ENCODE results near the gene EXT2.

EXT2 gene

DNA sequence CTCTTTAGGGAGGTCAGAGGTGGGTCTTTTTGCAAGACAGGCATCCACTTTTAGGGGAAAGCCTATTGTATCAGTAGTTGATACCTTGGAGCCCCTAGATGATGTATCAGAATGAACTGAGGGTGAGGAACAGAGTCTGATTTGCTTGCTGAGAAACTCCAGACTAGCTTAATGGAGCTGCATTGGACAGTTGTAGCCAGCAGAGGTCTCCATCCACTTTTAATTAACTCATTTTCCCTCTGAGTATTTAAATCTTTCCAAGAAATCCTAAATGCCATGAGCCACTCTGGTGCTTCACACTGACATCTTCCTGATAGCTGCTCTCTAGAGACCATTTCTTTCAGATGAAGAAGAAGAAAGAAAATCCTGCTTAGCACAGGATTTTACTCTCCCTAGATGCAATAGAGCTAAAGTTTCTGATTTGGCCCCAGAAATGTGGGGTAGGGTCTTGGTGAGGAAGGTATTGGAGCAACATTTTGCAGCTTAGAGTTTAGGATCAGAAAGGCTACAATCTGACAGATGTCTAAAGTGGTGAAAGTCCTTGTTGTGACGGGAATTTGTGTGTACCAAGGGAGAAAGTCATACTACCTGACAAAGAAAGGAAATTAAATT is 38.0 kb downstream of the EXT2 start:
- DNase-seq (ENCODE audit: low read depth in 2 of 3, low spot score in 1 of 3), result no peak

DNA sequence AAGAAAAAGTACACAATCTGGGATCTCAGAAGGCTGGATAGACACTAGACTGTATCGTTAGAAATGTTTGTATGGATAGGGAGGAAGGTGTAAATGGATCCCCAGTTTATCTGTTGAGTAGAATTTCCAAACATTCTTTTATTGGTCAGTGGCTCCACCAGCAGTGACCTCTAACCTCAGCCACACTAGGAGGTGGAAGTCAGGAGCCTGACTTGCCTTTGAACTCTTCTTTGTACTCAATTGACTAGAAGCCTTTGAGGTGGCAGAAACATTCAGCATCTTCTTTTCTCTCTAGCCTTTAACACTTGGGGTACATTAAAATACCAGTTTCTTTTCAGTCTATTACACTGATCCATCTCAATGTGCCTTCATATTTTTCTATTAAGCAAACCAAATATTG is 39.1 kb downstream of the EXT2 start:
- no peak for DNase-seq (ENCODE audit: low read depth in 2 of 3, low spot score in 1 of 3)

DNA sequence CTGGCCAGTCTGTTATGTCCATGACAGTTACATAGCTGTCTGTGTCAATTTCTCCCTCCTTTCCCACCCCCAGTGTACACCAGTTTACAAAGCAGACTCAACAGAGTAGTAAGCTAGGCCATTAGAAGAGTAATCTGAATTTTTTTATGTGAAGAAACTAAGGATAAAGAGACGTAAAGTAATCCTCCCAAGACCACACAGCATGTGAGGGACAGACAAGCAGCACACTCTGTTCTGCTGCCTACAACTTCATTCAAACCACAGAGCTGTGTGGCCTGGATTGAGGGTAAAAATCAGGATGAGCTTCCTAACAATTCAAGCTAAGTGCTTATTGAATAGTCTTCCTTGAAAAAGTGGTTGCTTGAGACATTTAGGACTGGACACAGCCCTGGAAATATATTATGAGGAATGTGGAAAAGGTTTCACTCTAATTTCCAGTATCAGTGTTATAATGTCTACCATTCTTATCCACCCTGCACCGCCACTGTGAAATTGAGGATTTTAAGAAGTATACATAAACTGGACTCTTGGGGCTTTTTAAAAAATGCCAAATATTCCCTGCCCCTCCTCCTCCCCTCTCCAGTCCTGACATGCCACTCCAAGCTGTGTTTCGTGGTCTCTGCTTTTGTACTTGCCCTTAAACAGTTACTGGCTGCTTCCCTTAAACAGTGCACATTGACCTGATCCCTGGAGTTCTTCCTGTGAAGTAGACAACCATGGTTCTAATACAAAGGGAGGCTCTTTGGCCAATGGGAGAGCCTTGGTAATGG is 40.9 kb downstream of the EXT2 start:
- DNase-seq (ENCODE audit: low read depth in 2 of 3, low spot score in 1 of 3), result no peak

DNA sequence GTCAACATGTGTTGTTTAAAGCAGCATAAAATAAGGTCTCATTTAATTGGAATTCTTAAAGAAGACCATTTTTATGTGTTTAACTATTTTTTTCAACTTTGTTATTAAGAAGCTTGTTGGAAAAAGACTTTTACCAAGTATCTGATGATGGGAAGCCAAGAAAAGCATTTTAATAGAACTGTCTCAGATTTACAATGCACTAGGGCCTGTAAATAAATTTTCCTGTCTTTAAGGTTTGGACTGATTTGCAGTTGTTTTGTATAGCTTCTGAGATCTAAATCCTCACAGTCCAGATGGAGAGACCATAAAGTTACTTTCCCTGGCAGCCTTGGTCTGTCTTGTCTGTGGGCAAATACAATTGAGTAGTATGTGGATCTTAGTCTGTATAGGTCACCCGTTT is 41.6 kb downstream of the EXT2 start:
- no peak for DNase-seq (ENCODE audit: low read depth in 2 of 3, low spot score in 1 of 3)

DNA sequence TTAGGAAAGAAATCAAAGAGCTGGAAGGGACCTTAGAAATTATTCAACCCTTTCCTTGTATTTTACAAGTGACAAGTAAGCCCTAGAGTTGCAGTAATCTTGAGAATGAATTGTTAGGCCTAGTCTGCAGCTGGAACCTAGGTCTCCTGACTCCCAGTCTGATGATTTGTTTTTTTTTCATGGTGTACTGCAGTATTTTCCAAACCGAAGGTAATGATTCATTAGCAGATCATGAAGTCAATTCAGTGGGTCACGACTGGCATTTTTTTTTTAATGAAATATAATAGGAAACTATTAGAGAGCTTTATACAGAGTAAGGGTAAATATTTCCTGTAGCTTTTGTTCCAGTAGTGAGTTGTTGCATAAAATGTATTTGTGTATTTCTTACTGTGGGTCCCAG is 42.8 kb downstream of the EXT2 start:
- DNase-seq (ENCODE audit: low read depth in 2 of 3, low spot score in 1 of 3), result no peak

DNA sequence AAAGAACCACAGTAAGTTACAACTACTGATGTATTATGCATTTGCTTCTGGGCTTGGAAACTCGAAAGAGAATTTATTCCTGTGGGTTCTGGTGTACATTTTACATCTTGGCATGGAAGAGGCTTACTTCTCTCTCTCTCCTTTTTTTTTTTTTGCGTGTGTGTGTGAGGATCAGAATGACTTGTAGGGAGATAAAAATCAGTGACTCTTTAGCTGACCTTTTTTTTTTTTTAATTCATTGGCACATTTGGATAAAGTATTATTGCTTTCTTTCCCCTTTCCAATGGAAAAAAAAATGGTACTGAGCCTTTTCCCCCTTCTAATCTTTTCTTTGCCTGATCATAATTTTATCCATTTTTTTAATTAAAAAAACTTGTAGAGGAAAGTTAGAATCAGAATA is 43.5 kb downstream of the EXT2 start:
- DNase-seq (ENCODE audit: low read depth in 2 of 3, low spot score in 1 of 3), result no peak

DNA sequence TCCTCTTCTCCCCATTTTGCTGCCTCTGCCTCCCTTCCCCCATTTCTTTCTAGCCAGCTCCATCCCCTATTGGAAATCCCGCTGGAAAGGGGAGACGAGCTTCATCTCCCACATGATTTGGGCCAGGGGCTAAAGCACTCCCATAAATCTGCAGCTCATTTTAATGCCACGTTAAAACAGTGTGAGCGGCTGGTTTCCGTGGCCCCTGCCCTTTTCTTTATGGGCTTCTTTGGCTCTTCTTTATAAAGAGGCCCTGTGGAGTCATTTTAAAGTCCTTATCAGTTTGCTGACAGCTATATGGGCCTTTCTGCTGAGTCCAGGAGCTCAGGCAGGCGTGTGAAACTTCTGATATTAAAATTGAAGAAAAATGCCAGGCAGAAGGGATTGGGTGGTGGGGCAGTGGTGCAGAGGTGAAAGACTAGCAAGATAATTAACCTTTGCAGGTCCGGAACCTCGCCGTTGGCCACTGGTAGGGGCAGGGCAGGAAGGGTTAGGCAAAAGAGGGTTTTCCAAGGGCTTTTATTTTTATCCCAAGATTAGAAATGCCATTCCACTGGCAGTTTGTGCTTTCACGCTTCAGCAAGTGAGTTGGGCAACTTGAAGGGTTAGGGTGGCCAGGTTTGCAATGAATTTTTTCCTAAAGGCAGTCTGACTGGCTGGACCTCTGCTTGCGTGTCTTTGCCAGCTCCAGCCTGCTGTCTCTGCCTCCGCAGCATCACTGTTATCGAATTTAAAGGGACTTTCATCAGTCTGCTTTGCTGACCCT is 44.3 kb downstream of the EXT2 start:
- DNase-seq (ENCODE audit: low read depth in 2 of 3, low spot score in 1 of 3), result no peak

DNA sequence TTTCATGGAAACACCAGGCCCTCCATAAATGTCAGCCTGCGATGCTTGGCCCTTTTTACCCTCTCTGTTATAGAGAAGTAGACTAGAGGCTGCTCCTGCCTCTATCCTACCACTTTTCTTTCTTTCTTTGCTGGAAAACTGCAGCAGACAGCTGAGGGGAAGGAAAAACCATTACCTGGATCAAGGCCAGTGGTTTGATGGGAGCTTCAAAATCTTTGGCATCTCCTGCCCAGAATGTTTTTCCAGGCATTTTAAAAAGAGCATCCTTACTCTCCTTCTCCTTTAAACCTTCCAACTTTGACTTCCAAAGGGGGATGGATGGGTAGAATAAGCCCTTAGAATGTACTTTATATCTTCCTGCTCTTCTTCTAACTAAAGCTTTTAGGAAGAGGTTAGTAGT is 44.9 kb downstream of the EXT2 start:
- DNase-seq (ENCODE audit: low read depth in 2 of 3, low spot score in 1 of 3), result no peak

DNA sequence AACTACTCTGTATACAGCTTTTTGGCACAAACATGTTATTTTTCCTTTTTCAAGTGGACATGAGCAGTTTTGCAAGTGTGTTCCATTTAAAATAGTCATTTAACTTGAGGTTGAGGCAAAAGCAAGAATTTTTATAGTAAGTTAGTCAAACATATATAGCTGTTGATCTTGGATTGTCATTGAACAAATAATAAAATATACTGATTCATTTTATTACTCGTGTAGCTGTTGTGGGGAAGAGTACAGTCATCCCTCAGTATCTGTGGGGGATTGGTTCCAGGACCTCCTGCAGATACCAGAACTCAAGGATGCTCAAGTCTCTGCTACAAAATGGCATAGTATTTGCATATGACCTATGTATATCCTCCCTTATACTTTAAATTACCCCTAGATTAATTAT is 45.3 kb downstream of the EXT2 start:
- no peak for DNase-seq (ENCODE audit: low read depth in 2 of 3, low spot score in 1 of 3)

DNA sequence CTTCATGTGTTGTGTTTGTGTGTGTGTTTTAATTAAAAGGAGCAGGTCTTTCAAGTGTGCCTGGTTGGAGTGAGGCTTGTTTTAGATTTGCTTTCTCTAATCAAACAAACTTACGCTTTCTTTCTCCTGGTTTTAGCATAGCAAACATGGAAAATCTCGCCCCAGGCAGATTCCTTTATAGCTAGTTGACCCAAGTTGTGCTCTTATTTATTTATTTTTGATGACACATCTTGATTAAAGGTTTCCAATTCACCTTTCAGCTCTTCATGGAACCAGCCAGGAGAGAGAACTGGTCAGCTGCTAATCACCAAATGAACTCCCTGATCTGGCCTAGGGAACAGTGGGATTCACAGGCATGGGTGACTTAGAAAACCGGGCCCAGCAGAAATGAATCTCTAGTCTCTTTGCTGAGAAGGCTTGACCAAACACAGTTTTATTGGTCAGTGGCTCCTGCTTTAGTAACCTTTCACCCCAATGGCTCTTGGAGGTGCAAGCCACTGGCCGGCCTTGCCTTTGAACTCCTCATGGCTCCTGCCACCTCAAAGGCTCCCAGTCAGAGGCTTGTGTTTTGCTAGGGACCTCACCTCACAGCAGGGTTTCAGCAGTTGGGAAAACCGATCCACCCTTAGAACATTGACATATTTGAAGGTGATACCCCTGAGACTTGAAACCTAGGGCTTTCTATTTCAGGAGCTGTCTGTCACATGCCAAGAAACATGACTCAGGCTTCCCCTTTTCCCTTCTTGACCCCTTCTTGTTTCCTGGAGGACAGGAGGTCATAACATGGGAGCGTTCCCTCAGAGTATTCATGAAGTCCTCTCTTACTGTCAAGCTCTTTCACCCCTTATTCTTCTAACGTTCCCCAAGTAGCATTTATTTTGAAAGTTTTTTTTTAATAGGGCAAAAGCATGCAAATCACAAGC is 48.8 kb downstream of the EXT2 start:
- no peak for DNase-seq (ENCODE audit: low read depth in 2 of 3, low spot score in 1 of 3)

DNA sequence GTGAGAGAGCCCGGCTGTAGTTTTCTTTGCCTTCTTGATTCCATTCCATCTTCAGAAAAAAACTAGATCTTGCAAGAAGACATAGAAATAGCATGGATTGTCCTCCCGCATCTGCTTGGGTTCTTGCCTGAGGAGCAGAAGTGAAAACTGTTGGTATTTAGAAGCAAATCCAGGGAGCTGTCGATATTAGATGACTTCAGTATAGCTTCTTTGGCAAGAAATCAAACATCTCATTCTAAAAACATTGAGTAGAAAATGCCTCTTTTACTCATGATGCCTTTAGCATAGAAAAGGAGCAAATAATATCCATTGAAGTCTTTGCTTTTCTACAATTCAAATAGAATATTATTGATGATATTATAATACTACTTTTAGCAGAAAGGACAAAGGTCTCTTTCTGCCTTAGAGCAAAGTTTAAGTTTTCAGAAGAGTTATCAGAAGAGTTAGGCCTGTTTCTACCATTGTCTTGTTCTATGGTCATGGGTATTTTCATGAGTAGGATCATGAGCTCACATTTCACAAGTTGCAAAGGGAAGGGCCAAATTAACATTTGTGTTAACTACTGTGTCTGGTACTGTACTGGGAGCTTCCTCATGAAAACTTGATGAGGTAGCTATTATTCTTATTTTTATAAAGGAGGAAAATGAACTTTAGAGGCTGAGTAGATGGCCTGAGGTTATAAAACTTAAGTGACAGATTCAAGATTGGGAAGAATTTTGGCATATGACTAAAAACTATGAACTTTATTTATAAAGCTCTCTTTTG is 49.7 kb downstream of the EXT2 start:
- DNase-seq (ENCODE audit: low read depth in 2 of 3, low spot score in 1 of 3), result no peak

DNA sequence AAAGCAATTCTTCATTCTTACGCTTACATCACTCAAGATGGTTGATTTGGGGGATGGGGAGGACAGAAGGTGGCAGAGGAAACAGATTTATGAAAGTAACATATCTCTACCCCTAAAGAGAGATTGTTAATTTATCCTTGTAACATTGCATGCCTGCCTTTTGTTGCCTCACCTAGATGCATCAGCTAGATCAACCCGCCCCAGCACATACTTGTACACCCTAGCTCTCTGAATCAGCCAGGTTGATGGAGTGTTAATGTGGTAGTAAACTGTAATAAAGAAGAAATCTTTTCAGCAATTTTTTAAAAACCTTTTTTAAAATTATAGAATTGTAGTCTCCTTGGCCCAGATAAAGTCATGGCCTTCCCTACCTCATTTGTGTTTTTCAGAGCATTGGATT is 51.5 kb downstream of the EXT2 start:
- no peak for DNase-seq (ENCODE audit: low read depth in 2 of 3, low spot score in 1 of 3)

DNA sequence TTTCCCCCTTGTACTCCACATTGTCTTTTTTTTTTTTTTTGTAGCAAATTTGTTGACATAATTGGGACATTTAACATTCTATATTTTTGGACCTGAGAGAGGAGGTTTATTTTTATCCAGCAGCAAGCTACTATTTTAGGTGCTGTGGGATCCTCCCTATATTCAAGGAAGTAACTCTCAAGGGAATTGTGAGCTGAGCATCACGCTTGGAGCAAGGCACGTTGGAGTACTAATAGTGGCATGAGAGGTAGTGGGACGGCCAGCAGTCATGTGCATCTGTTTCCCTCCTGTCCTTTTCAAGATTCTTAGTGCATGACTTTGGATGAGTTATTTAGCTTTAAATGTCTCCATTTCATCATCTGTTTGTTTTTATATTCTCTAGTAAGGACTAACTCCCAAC is 52.3 kb downstream of the EXT2 start:
- no peak for DNase-seq (ENCODE audit: low read depth in 2 of 3, low spot score in 1 of 3)

DNA sequence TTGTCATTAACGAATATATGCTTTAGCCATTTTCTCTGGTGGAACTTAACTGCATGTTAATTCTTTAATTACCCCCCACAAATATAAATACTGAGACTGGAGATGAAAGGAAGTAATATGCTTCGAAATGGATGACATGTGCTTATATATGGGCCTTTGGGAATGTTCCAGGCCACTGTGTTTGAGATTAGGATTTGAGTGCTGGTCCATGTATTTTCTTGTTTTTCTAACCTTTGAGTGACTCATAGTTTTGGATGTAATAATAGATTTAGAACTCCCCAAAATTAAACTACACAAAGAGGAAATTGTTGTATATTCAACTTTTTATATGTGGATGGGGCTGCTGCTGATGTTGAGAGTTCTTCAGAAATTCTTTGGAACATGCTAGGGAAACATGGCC is 54.2 kb downstream of the EXT2 start:
- no peak for DNase-seq (ENCODE audit: low read depth in 2 of 3, low spot score in 1 of 3)

DNA sequence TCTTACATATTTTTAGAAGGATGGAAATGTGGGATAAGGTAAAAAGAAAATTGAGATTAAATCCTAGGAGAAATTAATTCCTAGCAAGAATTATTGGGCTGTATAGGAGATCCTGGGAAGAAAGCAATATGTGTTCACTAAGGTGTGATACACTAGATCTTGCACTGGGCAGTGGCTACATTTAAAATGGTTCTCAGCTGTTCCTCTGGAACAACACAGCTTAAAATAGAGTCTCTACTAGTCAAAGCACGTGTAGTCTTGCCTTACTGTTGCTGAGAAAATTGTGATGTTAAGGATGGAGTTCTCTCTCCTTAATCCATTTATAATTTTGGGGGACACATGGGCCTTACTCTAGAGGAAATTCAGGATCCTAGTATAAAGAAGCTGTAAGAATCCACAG is 54.9 kb downstream of the EXT2 start:
- no peak for DNase-seq (ENCODE audit: low read depth in 2 of 3, low spot score in 1 of 3)

DNA sequence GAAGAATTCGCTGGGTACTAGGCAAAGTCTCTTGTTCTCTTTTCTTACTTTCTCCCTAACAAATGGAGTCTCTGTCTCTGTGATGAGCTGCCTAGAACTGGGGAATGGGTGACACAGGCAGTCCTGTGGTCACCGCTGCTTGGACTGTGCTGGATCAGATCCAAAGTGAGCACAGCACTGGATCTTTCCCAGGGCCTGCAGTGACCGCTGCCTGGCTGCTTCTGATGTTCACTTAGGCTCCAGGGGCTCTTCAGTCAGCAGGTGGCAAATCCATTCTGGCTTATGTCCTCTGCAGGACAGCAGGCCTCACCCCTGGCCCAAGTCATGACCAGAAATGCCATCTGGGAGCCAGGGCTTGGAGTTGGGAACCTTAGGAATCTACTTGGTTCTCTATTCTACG is 61.5 kb downstream of the EXT2 start:
- DNase-seq (ENCODE audit: low read depth in 2 of 3, low spot score in 1 of 3), result no peak

DNA sequence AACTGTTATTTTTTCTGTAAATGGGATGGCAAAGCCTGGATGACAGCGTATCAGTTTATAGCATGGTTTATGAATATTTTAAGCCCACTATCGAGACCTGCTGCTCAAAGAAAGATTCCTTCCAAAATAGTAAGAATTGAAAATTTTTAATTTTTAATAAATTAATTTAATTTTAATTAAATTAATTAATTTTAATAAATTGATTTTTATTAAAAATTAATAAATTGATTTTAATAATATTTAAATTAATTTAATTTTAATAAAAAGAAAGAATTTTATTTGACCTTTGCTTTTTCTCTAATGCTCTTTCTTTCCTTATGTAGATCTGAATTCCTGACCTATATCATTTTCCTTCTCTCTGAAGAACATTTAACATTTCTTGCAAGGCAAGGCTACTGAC is 62.9 kb downstream of the EXT2 start:
- no peak for DNase-seq (ENCODE audit: low read depth in 2 of 3, low spot score in 1 of 3)

DNA sequence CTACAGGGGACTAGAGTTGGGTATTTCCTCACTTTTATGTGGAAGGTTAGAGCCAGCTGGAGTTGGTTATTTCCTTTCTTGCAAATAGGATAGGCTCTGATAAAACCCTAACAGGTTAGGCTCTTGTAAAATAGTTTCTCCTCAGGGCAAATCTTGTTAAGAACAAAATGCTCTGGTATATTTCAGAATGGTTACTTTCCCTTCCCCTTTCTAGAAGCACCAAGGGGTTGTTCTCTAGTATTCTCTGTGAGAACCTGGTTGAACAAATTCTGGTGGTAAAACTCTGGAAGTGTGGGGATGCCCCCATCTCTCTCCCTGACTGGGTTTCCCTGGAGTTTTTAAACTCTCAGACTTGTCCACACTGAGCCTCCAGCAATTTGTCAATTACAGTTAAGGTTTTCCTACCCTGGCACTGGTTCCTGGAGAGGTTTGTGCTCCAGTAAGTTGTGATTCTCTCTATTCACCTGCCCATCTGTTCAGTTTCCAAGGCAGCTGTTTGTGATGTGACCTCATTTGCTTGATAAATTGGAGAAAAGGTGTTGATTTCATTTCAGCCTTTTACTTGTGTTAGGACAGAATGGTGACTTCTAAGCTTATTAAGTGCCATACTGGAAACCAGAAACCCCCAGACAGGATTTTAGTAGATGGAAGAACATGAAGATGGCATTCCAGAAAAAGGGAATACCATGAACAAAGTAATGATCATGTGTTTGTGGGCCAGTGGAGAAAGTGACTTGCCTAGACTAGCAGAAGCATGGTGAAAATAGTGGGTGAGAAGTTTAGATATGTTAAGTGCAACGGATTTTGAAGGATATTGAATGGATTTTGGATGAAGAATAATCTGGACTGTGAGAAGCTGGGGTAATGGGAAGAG is 64.6 kb downstream of the EXT2 start:
- DNase-seq (ENCODE audit: low read depth in 2 of 3, low spot score in 1 of 3), result no peak

DNA sequence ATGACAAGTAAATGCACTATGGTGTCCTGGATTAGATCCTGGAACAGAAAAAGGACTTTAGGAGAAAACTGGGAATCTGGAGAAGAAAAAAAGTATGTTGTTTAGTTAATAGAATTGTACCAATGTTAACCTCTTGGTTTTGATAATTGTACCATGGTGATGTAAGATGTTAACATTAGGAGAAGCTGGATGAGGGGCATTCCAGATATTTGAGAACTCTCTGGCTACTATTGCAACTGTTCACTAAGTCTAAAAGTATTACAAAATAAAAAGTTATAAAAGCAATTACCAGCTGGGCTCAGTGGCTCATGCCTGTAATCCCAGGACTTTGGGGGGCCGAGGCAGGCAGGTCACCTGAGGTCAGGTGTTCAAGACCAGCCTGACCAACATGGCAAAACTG is 66.5 kb downstream of the EXT2 start:
- DNase-seq (ENCODE audit: low read depth in 2 of 3, low spot score in 1 of 3), result no peak

DNA sequence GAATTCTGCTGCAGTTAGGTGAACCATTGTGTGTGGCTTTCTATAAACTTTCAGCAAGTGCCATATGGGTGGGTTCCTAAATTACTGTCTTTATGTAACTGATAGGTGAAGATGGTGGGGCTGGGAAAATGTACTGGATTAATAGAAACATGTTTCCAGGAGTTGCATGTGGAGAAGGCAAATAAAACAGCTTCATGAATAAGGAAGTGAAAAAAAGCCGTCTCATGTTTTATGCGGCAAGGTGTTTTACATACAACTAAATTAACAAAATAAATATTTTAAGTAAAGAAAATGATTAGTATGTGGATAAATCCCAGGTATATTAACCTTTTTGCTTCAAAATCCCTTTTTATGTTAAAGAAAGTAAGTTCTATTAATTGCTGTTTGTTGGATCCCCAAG is 67.2 kb downstream of the EXT2 start:
- DNase-seq (ENCODE audit: low read depth in 2 of 3, low spot score in 1 of 3), result no peak
